Keratinocyte (primary cell): ENCODE results near the gene ACTR2. TPM values are rescaled to one million over a fixed set of nuclear protein-coding genes. Genes with fewer than 3 reads are reported as not detected.

ENCODE experiments used
- DNase-seq: peaks from one replicate; pipeline ENCODE4 v3.0.0-alpha.2; 2011; ENCODE audit warnings: low read depth, missing footprints, low spot score
- FAIRE-seq: peaks from 2 replicates; lab custom pipeline; 2011; peaks lifted over from hg19 to GRCh38; lab: Jason Lieb, UNC
- H2AFZ ChIP-seq: 2 replicates; pipeline ENCODE4 v1.6.0; 2012; ENCODE audit warnings: low read length, control low read depth, inconsistent platforms; ENCODE audit not compliant: control insufficient read depth
- H3K27ac ChIP-seq: 2 replicates; pipeline ENCODE4 v1.5.1; 2011; ENCODE audit warnings: low read length; ENCODE audit not compliant: control insufficient read depth, insufficient read depth
- H3K27me3 ChIP-seq: 3 replicates; pipeline ENCODE4 v1.6.0; 2011; ENCODE audit warnings: low read length; ENCODE audit not compliant: control insufficient read depth, insufficient read depth; ENCODE audit errors: extremely low read depth
- H3K36me3 ChIP-seq, 2 experiments: 2 replicates in 1 of 2; 3 replicates in 1 of 2; pipeline ENCODE4 v1.5.1; 2011; ENCODE audit warnings: low read length in 2 of 2, mild to moderate bottlenecking in 1 of 2; ENCODE audit not compliant: control insufficient read depth in 2 of 2, insufficient read depth in 2 of 2; ENCODE audit errors: extremely low read depth in 1 of 2
- H3K4me1 ChIP-seq: 3 replicates; pipeline ENCODE4 v1.5.1; 2011; ENCODE audit warnings: low read length; ENCODE audit not compliant: control insufficient read depth, insufficient read depth; ENCODE audit errors: extremely low read depth
- H3K4me2 ChIP-seq: 3 replicates; pipeline ENCODE4 v1.6.0; 2011; ENCODE audit warnings: low read depth, low read length; ENCODE audit not compliant: control insufficient read depth, insufficient read depth; ENCODE audit errors: extremely low read depth
- H3K4me3 ChIP-seq, 3 experiments: fragments of 200-600 bp in 1 of 3; sonication (generic) in 1 of 3; 2 replicates in 2 of 3; 3 replicates in 1 of 3; pipeline ENCODE4 v1.5.1; 2011 to 2016; ENCODE audit warnings: low read length in 3 of 3, mild to moderate bottlenecking in 3 of 3, control low read depth in 2 of 3, inconsistent platforms in 1 of 3, low read depth in 1 of 3, mixed read lengths in 1 of 3, mixed run types in 1 of 3, moderate library complexity in 1 of 3; ENCODE audit not compliant: control insufficient read depth in 2 of 3, insufficient read depth in 2 of 3; ENCODE audit errors: extremely low read depth in 1 of 3
- H3K79me2 ChIP-seq: 2 replicates; pipeline ENCODE4 v1.6.0; 2012; ENCODE audit warnings: low read length; ENCODE audit not compliant: control insufficient read depth, insufficient read depth
- H3K9ac ChIP-seq: 3 replicates; pipeline ENCODE4 v1.6.0; 2011; ENCODE audit warnings: low read length; ENCODE audit not compliant: control insufficient read depth, insufficient read depth; ENCODE audit errors: extremely low read depth
- H3K9me1 ChIP-seq: 3 replicates; pipeline ENCODE4 v1.6.0; 2011; ENCODE audit warnings: low read length; ENCODE audit not compliant: control insufficient read depth, insufficient read depth; ENCODE audit errors: extremely low read depth
- H3K9me3 ChIP-seq: 2 replicates; pipeline ENCODE4 v1.5.1; 2012; ENCODE audit warnings: low read depth, low read length; ENCODE audit not compliant: control insufficient read depth
- H4K20me1 ChIP-seq: 3 replicates; pipeline ENCODE4 v1.6.0; 2011; ENCODE audit warnings: low read length; ENCODE audit not compliant: control insufficient read depth, insufficient read depth; ENCODE audit errors: extremely low read depth
- EZH2 ChIP-seq: IDR thresholded peaks from one replicate; pipeline ENCODE4 v1.6.1; 2012; ENCODE audit warnings: inconsistent platforms, mild to moderate bottlenecking, low read length, moderate library complexity
- dilution Hi-C: fragments of 300-500 bp; cut with MboI; formaldehyde crosslinking; loops from one replicate; pipeline ENCODE4 v1.7.0; 2020; ENCODE audit warnings: low sequenced_read_pairs; ENCODE audit not compliant: extremely low pct_ligation_motif_present
- polyA plus RNA-seq, 5 experiments: library from polyadenylated mRNA; depleted of rRNA in 3 of 5; stranded (reverse) in 3 of 5; stranded (forward) in 1 of 5; unstranded in 1 of 5; fragments of >200 nt; gene quantifications; 1 replicate in 1 of 5; 2 replicates in 3 of 5; 3 replicates in 1 of 5; pipeline versions ENCODE4 v1.2.1 to v1.2.3, GENCODE V29; 2011 to 2012; ENCODE audit warnings: missing spikeins in 2 of 5, low read depth in 1 of 5, low replicate concordance in 1 of 5
- TF ChIP-seq, protein P1 (sequence below), 3 experiments: IDR thresholded peaks in 1 of 3; conservative IDR thresholded peaks in 1 of 3; optimal IDR thresholded peaks in 1 of 3; 2 replicates in 2 of 3; 3 replicates in 1 of 3; pipeline versions ENCODE3 to v1.5.1; 2011; ENCODE audit warnings: low read length in 3 of 3, mild to moderate bottlenecking in 3 of 3, moderate library complexity in 2 of 3, control low read depth in 1 of 3, inconsistent platforms in 1 of 3; ENCODE audit not compliant: insufficient read depth in 2 of 3; ENCODE audit errors: extremely low read depth in 1 of 3

The ACTR2 gene
- polyA plus RNA-seq, 1 donor (not counting 4 experiments of a cell fraction or from before 2014, with no cell fraction given) = 257 TPM

DNA sequence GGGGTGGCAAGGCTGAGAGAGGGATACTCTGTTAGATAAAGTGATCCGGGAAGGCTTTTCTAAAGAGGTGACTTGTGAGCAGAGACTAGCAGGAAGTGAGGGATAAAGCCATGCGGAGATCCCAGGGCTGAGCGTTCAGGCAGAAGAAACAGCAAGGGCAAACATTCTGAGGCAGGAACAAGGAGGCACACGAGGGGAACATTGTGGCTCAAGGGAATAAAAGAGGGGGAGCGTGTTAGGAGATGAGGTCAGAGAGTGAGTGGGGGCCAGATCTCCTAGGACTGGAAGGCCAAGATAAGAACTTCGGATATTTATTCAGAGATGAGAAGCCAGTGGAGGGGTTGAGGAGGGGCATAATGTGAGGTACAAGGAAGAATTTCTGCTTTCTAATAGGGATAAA, 67.1 kb downstream of the ACTR2 start:
- Histone ChIP-seq H3K4me1 (peaks cover 20% of the 10 kb centered on the region), H3K9me1 (no peaks in the 10 kb centered on the region), H4K20me1 (no peaks in the 10 kb centered on the region), H3K4me3 (no peak overlapping the region), H3K4me2 (no peak overlapping the region), H2AFZ (no peak overlapping the region), H3K79me2 (no peaks in the 10 kb centered on the region), H3K36me3 (no peaks in the 10 kb centered on the region), H3K27ac (no peak overlapping the region), H3K9ac (no peak overlapping the region), H3K9me3 (no peaks in the 10 kb centered on the region), H3K27me3 (no peaks in the 10 kb centered on the region)
- dilution Hi-C loops = no loop called here
- DNase-seq (no peak), FAIRE-seq (no peak)
- TF ChIP-seq, protein P1, sequence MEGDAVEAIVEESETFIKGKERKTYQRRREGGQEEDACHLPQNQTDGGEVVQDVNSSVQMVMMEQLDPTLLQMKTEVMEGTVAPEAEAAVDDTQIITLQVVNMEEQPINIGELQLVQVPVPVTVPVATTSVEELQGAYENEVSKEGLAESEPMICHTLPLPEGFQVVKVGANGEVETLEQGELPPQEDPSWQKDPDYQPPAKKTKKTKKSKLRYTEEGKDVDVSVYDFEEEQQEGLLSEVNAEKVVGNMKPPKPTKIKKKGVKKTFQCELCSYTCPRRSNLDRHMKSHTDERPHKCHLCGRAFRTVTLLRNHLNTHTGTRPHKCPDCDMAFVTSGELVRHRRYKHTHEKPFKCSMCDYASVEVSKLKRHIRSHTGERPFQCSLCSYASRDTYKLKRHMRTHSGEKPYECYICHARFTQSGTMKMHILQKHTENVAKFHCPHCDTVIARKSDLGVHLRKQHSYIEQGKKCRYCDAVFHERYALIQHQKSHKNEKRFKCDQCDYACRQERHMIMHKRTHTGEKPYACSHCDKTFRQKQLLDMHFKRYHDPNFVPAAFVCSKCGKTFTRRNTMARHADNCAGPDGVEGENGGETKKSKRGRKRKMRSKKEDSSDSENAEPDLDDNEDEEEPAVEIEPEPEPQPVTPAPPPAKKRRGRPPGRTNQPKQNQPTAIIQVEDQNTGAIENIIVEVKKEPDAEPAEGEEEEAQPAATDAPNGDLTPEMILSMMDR (optimal IDR thresholded peaks at IDR 0.05 in 1 of 3, IDR thresholded peaks at IDR 0.05 in 1 of 3, conservative IDR thresholded peaks at IDR 0.05 in 1 of 3; ENCODE audit: extremely low read depth in 1 of 3, insufficient read depth in 2 of 3, low read length in 3 of 3) = no peak
- TF ChIP-seq EZH2 = no peak

DNA sequence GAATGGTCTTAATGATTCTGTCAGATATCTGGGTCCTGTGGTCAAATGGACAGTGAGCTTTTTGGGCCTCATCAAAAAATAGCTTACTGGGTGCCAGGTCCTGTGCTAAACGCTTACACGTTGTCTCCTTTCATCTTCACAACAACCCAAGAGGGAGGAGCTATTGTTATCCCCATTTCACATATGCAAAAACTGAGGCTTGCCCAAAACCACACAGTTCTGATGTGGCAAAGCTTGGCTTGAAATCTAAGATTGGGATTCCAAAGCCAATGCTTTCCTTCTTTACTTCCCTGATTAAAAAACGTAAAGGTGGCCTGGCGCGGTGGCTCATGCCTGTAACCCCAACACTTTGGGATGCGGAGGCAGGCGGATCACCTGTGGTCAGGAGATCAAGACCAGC, 69.3 kb downstream of the ACTR2 start:
- H3K4me1 ChIP-seq = peaks cover 27% of the 10 kb centered on the region
- H4K20me1 ChIP-seq = no peaks in the 10 kb centered on the region
- H3K9me3 ChIP-seq = no peaks in the 10 kb centered on the region
- no peak for FAIRE-seq
- no peaks in the 10 kb centered on the region for H3K79me2 ChIP-seq
- H3K9me1 ChIP-seq = no peaks in the 10 kb centered on the region
- no peak overlapping the region for H3K27ac ChIP-seq
- no peak overlapping the region for H2AFZ ChIP-seq
- H3K27me3 ChIP-seq = no peaks in the 10 kb centered on the region
- no peak overlapping the region for H3K4me2 ChIP-seq
- no peaks in the 10 kb centered on the region for H3K36me3 ChIP-seq
- H3K9ac ChIP-seq = no peak overlapping the region
- no peak overlapping the region for H3K4me3 ChIP-seq
- DNase-seq = no peak
- dilution Hi-C loops = no loop called here
- TF ChIP-seq, protein P1 (optimal IDR thresholded peaks at IDR 0.05 in 1 of 3, IDR thresholded peaks at IDR 0.05 in 1 of 3, conservative IDR thresholded peaks at IDR 0.05 in 1 of 3; ENCODE audit: extremely low read depth in 1 of 3, insufficient read depth in 2 of 3, low read length in 3 of 3) = no peak
- TF ChIP-seq EZH2 = no peak
